ENCODE data around the gene MLKL.

MLKL gene

GRCh38 chr16:74700438-74701225 lies at the start of gene MLKL:
MLKL (minus strand) TSS chr16:74700862; CDS start chr16:74695757, 5,105 bp downstream.
- Mint-ChIP-seq H3K4me3 (peak within 1 kb of the TSS; percentile 98), H3K27ac (peak within 1 kb of the TSS; percentile 98), H3K36me3 (ENCODE audit: low read depth) (peaks cover 12% of the 10 kb centered on the region), H3K4me1 (ENCODE audit: low read depth) (peaks cover 51% of the 10 kb centered on the region), H3K9me3 (no peaks in the 10 kb centered on the region), H3K27me3 (ENCODE audit: low read depth) (no peaks in the 10 kb centered on the region)
- peak; percentile 56 for DNase-seq (ENCODE audit: low spot score)

- no peaks in the 10 kb centered on the region for H3K4me1 Mint-ChIP-seq (ENCODE audit: low read depth)
- no peaks in the 10 kb centered on the region for H3K9me3 Mint-ChIP-seq
- no peak for DNase-seq (ENCODE audit: low spot score)
- no peak overlapping the region for H3K27ac Mint-ChIP-seq
- H3K36me3 Mint-ChIP-seq (ENCODE audit: low read depth), result no peaks in the 10 kb centered on the region
- H3K4me3 Mint-ChIP-seq, result no peak overlapping the region
- H3K27me3 Mint-ChIP-seq (ENCODE audit: low read depth), result no peaks in the 10 kb centered on the region
These were observed 48.8 kb upstream of the MLKL start for GRCh38 chr16:74749291-74750055.

- no peak for DNase-seq (ENCODE audit: low spot score)
- H3K36me3 Mint-ChIP-seq (ENCODE audit: low read depth), result no peaks in the 10 kb centered on the region
- no peak overlapping the region for H3K4me3 Mint-ChIP-seq
- H3K27me3 Mint-ChIP-seq (ENCODE audit: low read depth), result no peaks in the 10 kb centered on the region
- H3K27ac Mint-ChIP-seq, result no peak overlapping the region
- no peaks in the 10 kb centered on the region for H3K4me1 Mint-ChIP-seq (ENCODE audit: low read depth)
- no peaks in the 10 kb centered on the region for H3K9me3 Mint-ChIP-seq
These were observed 48.0 kb upstream of the MLKL start for GRCh38 chr16:74748616-74749026.

GRCh38 chr16:74747716-74748615 lies 47.3 kb upstream of the MLKL start:
- Mint-ChIP-seq H3K4me3 (no peak overlapping the region), H3K27ac (no peak overlapping the region), H3K27me3 (ENCODE audit: low read depth) (no peaks in the 10 kb centered on the region), H3K9me3 (no peaks in the 10 kb centered on the region), H3K36me3 (ENCODE audit: low read depth) (no peaks in the 10 kb centered on the region), H3K4me1 (ENCODE audit: low read depth) (no peaks in the 10 kb centered on the region)
- no peak for DNase-seq (ENCODE audit: low spot score)

GRCh38 chr16:74745926-74746325 lies 45.3 kb upstream of the MLKL start:
- Mint-ChIP-seq H3K9me3 (no peaks in the 10 kb centered on the region), H3K27me3 (ENCODE audit: low read depth) (no peaks in the 10 kb centered on the region)

DNA sequence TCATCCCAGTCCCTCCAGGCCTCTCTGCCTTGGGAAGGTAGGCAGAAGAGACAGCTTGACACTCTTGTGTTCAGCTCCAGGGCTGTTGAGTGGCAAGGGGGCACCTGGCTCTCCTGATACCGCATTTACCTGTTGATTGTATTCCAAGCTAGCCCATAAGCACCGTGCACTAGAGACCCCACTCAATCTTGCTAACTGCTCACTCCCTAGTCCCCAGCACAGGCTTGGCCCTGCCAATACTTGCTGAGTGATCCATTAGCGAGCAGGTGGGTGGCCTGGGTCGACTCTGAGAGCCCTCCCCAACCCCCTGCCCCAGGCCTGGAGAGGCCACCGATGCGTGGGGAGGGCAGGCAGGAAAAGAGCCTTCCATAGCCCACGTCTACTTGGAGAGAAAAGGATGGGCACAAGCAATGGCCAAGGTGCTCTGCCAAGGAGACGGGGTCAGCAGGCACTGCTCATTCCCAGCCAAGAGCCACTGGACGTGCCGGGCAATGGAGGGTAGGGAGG lies 44.5 kb upstream of the MLKL start:
- Mint-ChIP-seq H3K9me3 (no peaks in the 10 kb centered on the region), H3K27ac (no peak overlapping the region), H3K27me3 (ENCODE audit: low read depth) (no peaks in the 10 kb centered on the region), H3K4me3 (no peak overlapping the region), H3K4me1 (ENCODE audit: low read depth) (peaks cover 2% of the 10 kb centered on the region), H3K36me3 (ENCODE audit: low read depth) (no peaks in the 10 kb centered on the region)
- no peak for DNase-seq (ENCODE audit: low spot score)

More at GRCh38 chr16:74745926-74746325, 45.3 kb upstream of the MLKL start:
- H3K4me1 Mint-ChIP-seq (ENCODE audit: low read depth), result peaks cover 2% of the 10 kb centered on the region
- H3K36me3 Mint-ChIP-seq (ENCODE audit: low read depth), result no peaks in the 10 kb centered on the region
- no peak overlapping the region for H3K4me3 Mint-ChIP-seq
- H3K27ac Mint-ChIP-seq, result no peak overlapping the region
- DNase-seq (ENCODE audit: low spot score), result no peak

DNA sequence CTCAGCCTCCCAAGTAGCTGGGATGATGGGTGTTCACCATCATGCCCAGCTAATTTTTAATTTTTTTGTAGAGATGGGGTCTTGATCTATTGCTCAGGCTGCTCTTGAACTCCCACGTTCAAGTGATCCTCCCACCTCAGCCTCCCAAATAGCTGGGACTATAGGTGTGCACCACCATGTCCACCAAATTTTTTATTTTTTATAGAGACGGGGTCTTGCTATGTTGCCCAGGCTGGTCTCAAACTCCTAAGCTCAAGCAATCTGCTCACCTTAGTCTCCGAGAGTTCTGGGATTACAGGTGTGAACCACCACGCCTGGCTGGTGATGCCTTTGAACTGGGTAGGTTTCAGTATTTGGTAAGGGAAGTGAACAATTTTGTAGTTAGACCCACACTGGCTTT lies 43.9 kb upstream of the MLKL start:
- no peak overlapping the region for H3K27ac Mint-ChIP-seq
- no peak for DNase-seq (ENCODE audit: low spot score)
- H3K4me1 Mint-ChIP-seq (ENCODE audit: low read depth), result peaks cover 2% of the 10 kb centered on the region
- H3K9me3 Mint-ChIP-seq, result no peaks in the 10 kb centered on the region
- no peaks in the 10 kb centered on the region for H3K36me3 Mint-ChIP-seq (ENCODE audit: low read depth)
- no peaks in the 10 kb centered on the region for H3K27me3 Mint-ChIP-seq (ENCODE audit: low read depth)
- H3K4me3 Mint-ChIP-seq, result no peak overlapping the region

DNA sequence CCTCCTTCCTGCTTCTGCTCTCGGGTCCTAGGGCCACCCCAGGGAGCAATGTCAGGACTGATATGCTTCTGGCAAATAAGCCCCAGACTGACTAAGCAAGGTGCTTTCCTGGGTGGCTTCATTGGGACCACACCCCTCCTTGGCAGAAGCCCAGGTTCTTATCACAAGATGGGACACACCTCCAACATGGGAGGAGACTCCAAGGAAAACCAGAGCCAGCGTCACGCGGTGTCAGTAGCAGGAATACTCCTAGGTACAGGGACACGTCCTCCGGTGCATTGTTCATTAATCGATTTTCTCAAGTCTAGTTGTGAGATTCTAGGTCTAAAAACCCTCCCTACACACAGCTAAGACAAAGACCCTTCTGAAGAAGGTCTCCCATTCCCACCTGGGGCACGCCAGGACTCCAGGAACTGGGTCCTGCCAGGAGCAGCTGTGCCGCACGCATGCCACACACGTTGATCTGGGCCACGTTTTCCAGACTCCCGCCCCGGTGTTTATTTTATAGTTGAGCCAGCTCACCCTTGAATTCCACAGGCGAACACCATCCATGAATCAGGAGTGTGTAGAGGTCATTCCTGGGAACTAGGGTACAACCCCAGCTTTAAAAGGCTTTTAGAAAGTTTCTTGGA lies 43.1 kb upstream of the MLKL start:
- H3K9me3 Mint-ChIP-seq, result no peaks in the 10 kb centered on the region
- peaks cover 2% of the 10 kb centered on the region for H3K4me1 Mint-ChIP-seq (ENCODE audit: low read depth)
- H3K27me3 Mint-ChIP-seq (ENCODE audit: low read depth), result no peaks in the 10 kb centered on the region
- no peak overlapping the region for H3K4me3 Mint-ChIP-seq
- no peak overlapping the region for H3K27ac Mint-ChIP-seq
- H3K36me3 Mint-ChIP-seq (ENCODE audit: low read depth), result no peaks in the 10 kb centered on the region
- no peak for DNase-seq (ENCODE audit: low spot score)

DNA sequence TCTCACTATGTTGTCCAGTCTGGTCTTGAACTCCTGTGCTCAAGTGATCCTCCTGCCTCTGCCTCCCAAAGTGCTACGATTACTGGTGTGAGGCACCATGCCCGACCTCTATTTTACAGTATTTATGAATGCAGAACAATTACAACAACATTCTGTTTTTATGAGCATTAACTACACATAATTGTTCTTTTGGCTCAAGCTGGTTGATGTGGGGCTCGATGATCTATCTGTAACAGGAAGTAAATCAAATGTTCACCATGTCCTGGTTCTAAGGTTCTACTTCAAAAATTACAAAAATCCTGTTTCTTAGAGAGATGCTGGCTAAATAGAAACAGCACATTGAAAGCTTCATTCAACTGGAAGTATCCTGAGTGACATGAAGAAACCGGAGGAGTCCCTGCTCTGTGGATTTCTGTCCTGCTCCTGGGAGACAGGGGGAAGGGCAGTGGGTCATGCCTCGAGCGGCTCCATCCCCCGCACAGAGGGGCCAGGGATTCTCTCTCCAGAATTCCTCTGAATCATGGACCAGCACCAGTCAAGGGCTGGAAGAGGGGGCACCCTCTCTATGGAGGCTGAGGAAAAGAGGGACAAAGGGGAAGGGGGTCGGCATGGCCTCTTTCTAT lies 42.5 kb upstream of the MLKL start:
- Mint-ChIP-seq H3K4me3 (no peak overlapping the region), H3K4me1 (ENCODE audit: low read depth) (peaks cover 2% of the 10 kb centered on the region), H3K9me3 (no peaks in the 10 kb centered on the region), H3K27me3 (ENCODE audit: low read depth) (no peaks in the 10 kb centered on the region), H3K27ac (no peak overlapping the region), H3K36me3 (ENCODE audit: low read depth) (no peaks in the 10 kb centered on the region)
- no peak for DNase-seq (ENCODE audit: low spot score)

DNA sequence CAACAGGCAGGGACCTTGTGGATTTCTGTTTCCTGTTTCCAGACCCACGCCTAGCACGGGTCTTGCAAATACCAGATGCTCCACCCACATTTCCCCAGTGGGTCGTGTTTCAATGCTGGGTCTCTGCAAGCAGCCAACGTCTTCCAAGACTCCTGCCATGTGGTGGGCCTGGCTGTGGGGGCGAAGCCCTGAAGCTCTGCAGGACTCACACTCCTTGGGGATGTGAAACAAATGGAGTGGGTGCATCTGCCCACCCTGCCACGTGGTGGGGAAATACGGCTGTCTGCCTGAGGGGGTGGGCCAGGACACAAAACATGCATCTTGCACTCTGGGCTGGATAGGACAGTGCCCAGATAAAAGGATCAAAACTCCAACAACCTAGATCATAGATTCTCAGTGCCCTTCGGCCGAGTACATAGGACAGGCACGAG lies 41.4 kb upstream of the MLKL start:
- Mint-ChIP-seq H3K9me3 (no peaks in the 10 kb centered on the region), H3K27ac (no peak overlapping the region), H3K36me3 (ENCODE audit: low read depth) (no peaks in the 10 kb centered on the region), H3K4me3 (no peak overlapping the region), H3K27me3 (ENCODE audit: low read depth) (no peaks in the 10 kb centered on the region), H3K4me1 (ENCODE audit: low read depth) (peaks cover 2% of the 10 kb centered on the region)
- no peak for DNase-seq (ENCODE audit: low spot score)

- Mint-ChIP-seq H3K9me3 (no peaks in the 10 kb centered on the region), H3K4me1 (ENCODE audit: low read depth) (peaks cover 2% of the 10 kb centered on the region), H3K4me3 (no peak overlapping the region), H3K27ac (no peak overlapping the region), H3K36me3 (ENCODE audit: low read depth) (no peaks in the 10 kb centered on the region), H3K27me3 (ENCODE audit: low read depth) (no peaks in the 10 kb centered on the region)
- DNase-seq (ENCODE audit: low spot score), result no peak
These were observed 40.2 kb upstream of the MLKL start for GRCh38 chr16:74740795-74741304.

- no peak for DNase-seq (ENCODE audit: low spot score)
- H3K27me3 Mint-ChIP-seq (ENCODE audit: low read depth), result no peaks in the 10 kb centered on the region
- H3K4me1 Mint-ChIP-seq (ENCODE audit: low read depth), result peaks cover 2% of the 10 kb centered on the region
- no peaks in the 10 kb centered on the region for H3K36me3 Mint-ChIP-seq (ENCODE audit: low read depth)
- no peak overlapping the region for H3K4me3 Mint-ChIP-seq
- H3K9me3 Mint-ChIP-seq, result no peaks in the 10 kb centered on the region
- no peak overlapping the region for H3K27ac Mint-ChIP-seq
These were observed 38.6 kb upstream of the MLKL start for GRCh38 chr16:74739275-74739674.

GRCh38 chr16:74738816-74739215 lies 38.2 kb upstream of the MLKL start:
- Mint-ChIP-seq H3K27me3 (ENCODE audit: low read depth) (no peaks in the 10 kb centered on the region), H3K4me3 (no peak overlapping the region), H3K9me3 (no peaks in the 10 kb centered on the region), H3K27ac (no peak overlapping the region), H3K36me3 (ENCODE audit: low read depth) (no peaks in the 10 kb centered on the region), H3K4me1 (ENCODE audit: low read depth) (peaks cover 2% of the 10 kb centered on the region)
- DNase-seq (ENCODE audit: low spot score), result no peak

Data from T-helper 2 cell treated with Interferon-gamma antibody and Interleukin-4, amounts not matched to agents 5 μg/mL and 100 μg/mL, for 36 hours (primary cell).